SK-N-SH treated with all-trans-retinoic acid at 6 μM for 48 hours (cell line): ENCODE data around the gene FAM114A1.

Experiments used
- ATAC-seq: fragments of 200-7000 bp; cut with Tn5 transposase; 3 replicates; pipeline ENCODE4 v1.9.1; 2020; ENCODE audit warnings: mild to moderate bottlenecking, moderate library complexity
- BACH2 ChIP-seq: fragments of 250-450 bp; sonication (Bioruptor Pico); IDR thresholded peaks from 2 replicates; pipeline ENCODE4 v1.9.0; 2021; ENCODE audit warnings: mild to moderate bottlenecking, borderline replicate concordance
- CREB5 ChIP-seq: fragments of 250-450 bp; sonication (Bioruptor Pico); IDR thresholded peaks from 2 replicates; pipeline ENCODE4 v1.5.1; 2020; ENCODE audit warnings: low read depth, mild to moderate bottlenecking, moderate library complexity
- CSDC2 ChIP-seq: fragments of 250-450 bp; sonication (Bioruptor Pico); IDR thresholded peaks from 2 replicates; pipeline ENCODE4 v1.5.0; 2020; ENCODE audit warnings: mild to moderate bottlenecking, moderate library complexity
- CSRNP3 ChIP-seq: fragments of 250-450 bp; sonication (Bioruptor Pico); IDR thresholded peaks from 2 replicates; pipeline ENCODE4 v1.5.1; 2021; ENCODE audit warnings: mild to moderate bottlenecking, moderate library complexity
- GLIS3 ChIP-seq: fragments of 250-450 bp; sonication (Bioruptor Pico); IDR thresholded peaks from 2 replicates; pipeline ENCODE4 v1.5.0; 2020; ENCODE audit warnings: mild to moderate bottlenecking, moderate library complexity
- ISL1 ChIP-seq: fragments of 250-450 bp; sonication (Bioruptor Pico); IDR thresholded peaks from 2 replicates; pipeline ENCODE4 v2.1.2; 2022; ENCODE audit warnings: mild to moderate bottlenecking, moderate library complexity
- OSR1 ChIP-seq: fragments of 250-450 bp; sonication (Bioruptor Pico); IDR thresholded peaks from 2 replicates; pipeline ENCODE4 v1.8.0; 2022; ENCODE audit warnings: moderate library complexity, mild to moderate bottlenecking, inconsistent platforms
- PATZ1 ChIP-seq: fragments of 250-450 bp; sonication (Bioruptor Pico); IDR thresholded peaks from 2 replicates; pipeline ENCODE4 v1.8.0; 2020; ENCODE audit warnings: mild to moderate bottlenecking, moderate library complexity, borderline replicate concordance
- PPARA ChIP-seq: fragments of 250-450 bp; sonication (Bioruptor Pico); IDR thresholded peaks from 2 replicates; pipeline ENCODE4 v1.5.0; 2020; ENCODE audit warnings: mild to moderate bottlenecking, borderline replicate concordance
- RARB ChIP-seq: fragments of 250-450 bp; sonication (Bioruptor Pico); IDR thresholded peaks from 2 replicates; pipeline ENCODE4 v1.8.0; 2021; ENCODE audit warnings: mild to moderate bottlenecking, moderate library complexity
- TOX ChIP-seq: fragments of 250-450 bp; sonication (Bioruptor Pico); IDR thresholded peaks from 2 replicates; pipeline ENCODE4 v1.8.0; 2021; ENCODE audit warnings: mild to moderate bottlenecking, moderate library complexity, borderline replicate concordance
- ZC3H10 ChIP-seq: fragments of 250-450 bp; sonication (Bioruptor Pico); IDR thresholded peaks from 2 replicates; pipeline ENCODE4 v1.5.1; 2021; ENCODE audit warnings: mild to moderate bottlenecking, moderate library complexity
- ZFP3 ChIP-seq: fragments of 250-450 bp; sonication (Bioruptor Pico); IDR thresholded peaks from 2 replicates; pipeline ENCODE4 v1.5.0; 2020; ENCODE audit warnings: mild to moderate bottlenecking, moderate library complexity
- ZFP30 ChIP-seq: fragments of 450-650 bp; formaldehyde crosslinking; IDR thresholded peaks from 2 replicates; pipeline ENCODE4 v1.5.0; 2022; ENCODE audit warnings: mild to moderate bottlenecking, moderate library complexity
- ZNF565 ChIP-seq: fragments of 450-650 bp; formaldehyde crosslinking; conservative IDR thresholded peaks from 2 replicates; pipeline ENCODE4 v1.5.0; 2020; ENCODE audit warnings: low read depth, mild to moderate bottlenecking, moderate library complexity
- ZNF70 ChIP-seq: fragments of 450-650 bp; formaldehyde crosslinking; IDR thresholded peaks from 2 replicates; pipeline ENCODE4 v1.5.0; 2020; ENCODE audit warnings: mild to moderate bottlenecking, moderate library complexity
- ZNF8 ChIP-seq: fragments of 450-650 bp; formaldehyde crosslinking; IDR thresholded peaks from 2 replicates; pipeline ENCODE4 v1.5.0; 2020; ENCODE audit warnings: mild to moderate bottlenecking, moderate library complexity
- TF ChIP-seq, protein P1 (sequence below): fragments of 250-450 bp; sonication (Bioruptor Pico); IDR thresholded peaks from 2 replicates; pipeline ENCODE4 v1.8.0; 2021; ENCODE audit warnings: low read depth, mild to moderate bottlenecking, moderate library complexity, borderline replicate concordance
- TF ChIP-seq, protein P2 (sequence below): fragments of 250-450 bp; sonication (Bioruptor Pico); IDR thresholded peaks from 2 replicates; pipeline ENCODE4 v1.5.0; 2020; ENCODE audit warnings: mild to moderate bottlenecking, moderate library complexity

FAM114A1 gene

DNA sequence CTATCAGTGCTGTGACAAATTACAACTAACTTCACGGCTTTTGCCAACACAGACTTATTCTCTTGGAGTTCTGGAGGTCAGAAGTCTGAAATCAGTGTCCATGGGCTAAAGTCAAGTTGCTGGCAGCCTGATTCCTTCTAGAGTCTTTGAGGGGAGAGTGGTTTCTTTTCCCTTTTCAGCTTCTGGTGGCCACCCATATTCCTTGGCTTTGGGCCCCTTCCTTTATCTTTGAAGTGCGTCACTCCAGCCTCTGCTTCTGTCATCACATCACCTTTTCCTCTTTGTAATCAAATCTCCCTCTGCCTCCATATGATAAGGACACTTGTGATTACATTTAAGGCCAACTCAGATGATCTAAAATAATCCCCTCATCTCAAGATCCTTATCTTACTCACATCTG lies 9.0 kb downstream of the FAM114A1 start:
- no peak for ATAC-seq
- TF ChIP-seq CREB5 (CRISPR knock-in tag) (no peak), BACH2 (CRISPR knock-in tag) (no peak), CSDC2 (no peak), ZNF565 (CRISPR knock-in tag) (no peak), RARB (no peak), ZNF70 (no peak), PATZ1 (CRISPR knock-in tag) (no peak), ZNF8 (CRISPR knock-in tag) (no peak), GLIS3 (CRISPR knock-in tag) (no peak), ZFP30 (CRISPR knock-in tag) (no peak)
- TF ChIP-seq, protein P1, sequence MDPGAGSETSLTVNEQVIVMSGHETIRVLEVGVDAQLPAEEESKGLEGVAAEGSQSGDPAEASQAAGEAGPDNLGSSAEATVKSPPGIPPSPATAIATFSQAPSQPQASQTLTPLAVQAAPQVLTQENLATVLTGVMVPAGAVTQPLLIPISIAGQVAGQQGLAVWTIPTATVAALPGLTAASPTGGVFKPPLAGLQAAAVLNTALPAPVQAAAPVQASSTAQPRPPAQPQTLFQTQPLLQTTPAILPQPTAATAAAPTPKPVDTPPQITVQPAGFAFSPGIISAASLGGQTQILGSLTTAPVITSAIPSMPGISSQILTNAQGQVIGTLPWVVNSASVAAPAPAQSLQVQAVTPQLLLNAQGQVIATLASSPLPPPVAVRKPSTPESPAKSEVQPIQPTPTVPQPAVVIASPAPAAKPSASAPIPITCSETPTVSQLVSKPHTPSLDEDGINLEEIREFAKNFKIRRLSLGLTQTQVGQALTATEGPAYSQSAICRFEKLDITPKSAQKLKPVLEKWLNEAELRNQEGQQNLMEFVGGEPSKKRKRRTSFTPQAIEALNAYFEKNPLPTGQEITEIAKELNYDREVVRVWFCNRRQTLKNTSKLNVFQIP (CRISPR knock-in tag): no peak

DNA sequence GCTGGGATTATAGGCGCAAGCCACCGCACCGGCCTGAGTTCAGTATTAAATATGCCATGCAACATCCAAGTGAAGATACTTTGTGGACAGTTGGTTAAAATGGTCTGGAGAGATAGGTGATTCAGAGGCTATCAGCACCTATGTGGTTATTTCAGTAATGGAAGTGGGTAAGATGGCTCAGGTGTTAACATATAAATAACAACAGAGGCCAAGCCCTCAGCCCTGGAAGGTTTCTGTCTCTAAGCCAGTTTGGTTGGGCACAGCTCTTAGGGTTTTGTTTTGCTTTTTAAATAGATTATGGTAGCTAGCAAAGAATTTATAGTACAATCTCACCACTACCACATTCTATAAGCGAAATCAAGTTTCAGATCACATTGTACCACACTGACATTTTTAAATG lies 16.6 kb downstream of the FAM114A1 start:
- no peak for ATAC-seq
- TF ChIP-seq ZFP3 (CRISPR knock-in tag): no peak
- TF ChIP-seq BACH2 (CRISPR knock-in tag): no peak
- TF ChIP-seq RARB: no peak
- TF ChIP-seq PPARA: no peak
- TF ChIP-seq CSRNP3 (CRISPR knock-in tag): no peak
- no peak for TF ChIP-seq PATZ1 (CRISPR knock-in tag)
- TF ChIP-seq TOX (CRISPR knock-in tag): no peak
- TF ChIP-seq ISL1: no peak
- no peak for TF ChIP-seq CSDC2
- no peak for TF ChIP-seq ZFP30 (CRISPR knock-in tag)

GRCh38 chr4:38889143-38889542 lies 21.5 kb downstream of the FAM114A1 start:
- peak; percentile 75 for ATAC-seq
- peak; percentile 99 for TF ChIP-seq ISL1
- no peak for TF ChIP-seq RARB
- no peak for TF ChIP-seq OSR1 (CRISPR knock-in tag)
- TF ChIP-seq ZC3H10 (CRISPR knock-in tag): peak; percentile 97
- peak; percentile 54; the same call in 1 of the 2 replicates for TF ChIP-seq CSRNP3 (CRISPR knock-in tag)
- TF ChIP-seq PATZ1 (CRISPR knock-in tag): peak; percentile 93
- TF ChIP-seq CREB5 (CRISPR knock-in tag): peak; percentile 71
- TF ChIP-seq, protein P1 (CRISPR knock-in tag): peak; percentile 60; the same call in 1 of the 2 replicates
- TF ChIP-seq, protein P2, sequence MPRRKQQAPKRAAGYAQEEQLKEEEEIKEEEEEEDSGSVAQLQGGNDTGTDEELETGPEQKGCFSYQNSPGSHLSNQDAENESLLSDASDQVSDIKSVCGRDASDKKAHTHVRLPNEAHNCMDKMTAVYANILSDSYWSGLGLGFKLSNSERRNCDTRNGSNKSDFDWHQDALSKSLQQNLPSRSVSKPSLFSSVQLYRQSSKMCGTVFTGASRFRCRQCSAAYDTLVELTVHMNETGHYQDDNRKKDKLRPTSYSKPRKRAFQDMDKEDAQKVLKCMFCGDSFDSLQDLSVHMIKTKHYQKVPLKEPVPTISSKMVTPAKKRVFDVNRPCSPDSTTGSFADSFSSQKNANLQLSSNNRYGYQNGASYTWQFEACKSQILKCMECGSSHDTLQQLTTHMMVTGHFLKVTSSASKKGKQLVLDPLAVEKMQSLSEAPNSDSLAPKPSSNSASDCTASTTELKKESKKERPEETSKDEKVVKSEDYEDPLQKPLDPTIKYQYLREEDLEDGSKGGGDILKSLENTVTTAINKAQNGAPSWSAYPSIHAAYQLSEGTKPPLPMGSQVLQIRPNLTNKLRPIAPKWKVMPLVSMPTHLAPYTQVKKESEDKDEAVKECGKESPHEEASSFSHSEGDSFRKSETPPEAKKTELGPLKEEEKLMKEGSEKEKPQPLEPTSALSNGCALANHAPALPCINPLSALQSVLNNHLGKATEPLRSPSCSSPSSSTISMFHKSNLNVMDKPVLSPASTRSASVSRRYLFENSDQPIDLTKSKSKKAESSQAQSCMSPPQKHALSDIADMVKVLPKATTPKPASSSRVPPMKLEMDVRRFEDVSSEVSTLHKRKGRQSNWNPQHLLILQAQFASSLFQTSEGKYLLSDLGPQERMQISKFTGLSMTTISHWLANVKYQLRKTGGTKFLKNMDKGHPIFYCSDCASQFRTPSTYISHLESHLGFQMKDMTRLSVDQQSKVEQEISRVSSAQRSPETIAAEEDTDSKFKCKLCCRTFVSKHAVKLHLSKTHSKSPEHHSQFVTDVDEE (CRISPR knock-in tag): no peak
- TF ChIP-seq BACH2 (CRISPR knock-in tag): no peak
